HG03342 (cell line): ENCODE data around the gene TGM5.

Source experiments
- ATAC-seq: cut with Tn5 transposase; IDR thresholded peaks from one replicate; pipeline ENCODE4 v1.9.1; 2021; ENCODE audit warnings: mild to moderate bottlenecking, moderate library complexity; ENCODE audit not compliant: unreplicated experiment

Gene TGM5

DNA sequence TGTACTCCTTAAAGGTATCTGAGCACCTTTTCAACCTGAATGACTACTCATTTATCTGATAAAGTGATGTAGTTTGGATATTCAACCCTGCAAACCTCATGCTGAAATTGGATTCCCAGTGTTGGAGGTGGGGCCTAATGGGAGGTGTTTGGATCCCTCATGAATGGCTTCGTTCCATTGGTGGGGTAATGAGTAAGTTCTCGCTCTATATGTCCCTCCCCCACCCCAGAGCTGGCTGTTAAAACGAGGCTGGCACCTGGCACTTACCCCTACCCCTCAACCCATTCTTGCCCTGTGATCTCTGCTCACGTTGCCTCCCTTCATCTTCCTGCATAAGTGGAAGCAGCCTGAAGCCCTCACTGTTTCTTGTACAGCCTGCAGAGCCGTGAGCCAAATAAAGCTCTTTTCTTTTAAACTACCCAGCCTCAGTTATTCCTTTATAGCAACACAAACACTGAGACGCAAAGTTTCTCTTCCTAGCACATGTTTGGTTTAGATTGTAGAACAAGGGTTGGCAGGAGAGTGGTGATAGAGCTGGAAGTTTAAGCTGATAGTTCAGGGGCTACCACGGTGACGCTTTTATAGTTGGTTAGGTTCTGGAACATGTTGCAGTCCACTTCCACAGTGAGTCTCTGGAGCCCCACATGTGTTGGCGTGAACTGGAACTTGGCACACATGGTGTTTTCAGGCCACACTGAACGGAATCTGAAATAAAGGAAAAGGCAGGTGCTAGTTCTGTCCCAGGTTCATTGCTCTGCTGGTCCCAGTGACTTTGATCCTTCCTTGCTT lies 69.8 kb downstream of the TGM5 start:
- no peak for ATAC-seq

- no peak for ATAC-seq
Measured at GRCh38 chr15:43194795-43195194, 71.9 kb downstream of the TGM5 start.

DNA sequence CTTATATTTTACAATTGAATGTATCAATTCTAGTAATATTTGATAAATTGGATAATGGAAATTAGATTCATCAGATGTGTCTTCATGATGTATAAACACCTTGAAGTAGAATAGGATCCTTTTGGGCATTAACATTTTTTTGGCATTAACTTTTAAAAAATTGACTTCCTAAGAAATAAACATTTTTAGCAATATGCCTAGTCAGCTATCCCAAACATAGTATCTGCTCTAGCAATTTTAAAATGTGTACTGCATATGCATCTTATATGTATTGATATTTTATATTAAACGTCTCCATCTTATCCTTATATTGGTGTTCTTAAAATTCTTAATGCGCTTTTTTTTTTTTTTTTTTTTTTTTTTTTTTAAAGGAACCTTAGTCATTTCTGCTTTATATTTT lies 73.0 kb downstream of the TGM5 start:
- no peak for ATAC-seq

DNA sequence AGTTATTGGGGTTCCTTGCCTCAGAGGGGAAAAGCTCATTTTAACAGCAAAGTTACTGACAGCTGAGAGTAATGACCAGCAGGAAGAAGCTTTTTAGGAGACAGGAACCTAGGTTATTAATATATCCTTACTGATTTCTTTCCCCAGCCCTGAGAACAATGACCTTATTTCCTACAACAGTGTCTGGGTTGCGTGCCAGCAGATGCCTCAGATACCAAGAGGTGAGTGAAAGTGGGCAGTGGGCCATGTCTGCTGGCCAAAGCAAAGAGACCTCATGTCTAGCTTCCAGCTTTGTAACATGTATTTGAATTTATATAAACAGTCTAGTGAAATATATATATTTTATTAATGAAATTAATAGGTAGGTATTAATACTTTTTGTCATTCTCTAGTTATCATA lies 76.5 kb downstream of the TGM5 start:
- ATAC-seq, result no peak

DNA sequence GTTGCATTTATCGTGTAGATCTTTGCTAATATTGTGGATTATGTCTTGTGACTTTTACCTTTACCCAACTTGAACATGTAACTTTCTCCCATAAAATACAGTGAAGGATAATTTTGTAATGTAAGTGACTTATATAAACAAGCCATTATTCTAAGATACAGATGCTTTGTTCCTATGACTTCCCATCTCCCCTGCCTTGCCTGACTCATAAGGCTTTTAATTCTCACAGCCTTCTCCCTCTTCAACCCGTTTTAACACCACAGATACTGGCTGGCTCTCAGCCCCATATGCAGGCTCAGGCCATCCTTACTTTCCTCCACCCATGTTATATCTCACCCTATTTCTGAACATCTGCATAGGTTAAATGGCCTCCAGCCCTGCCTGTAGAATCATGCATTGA lies 77.4 kb downstream of the TGM5 start:
- no peak for ATAC-seq

DNA sequence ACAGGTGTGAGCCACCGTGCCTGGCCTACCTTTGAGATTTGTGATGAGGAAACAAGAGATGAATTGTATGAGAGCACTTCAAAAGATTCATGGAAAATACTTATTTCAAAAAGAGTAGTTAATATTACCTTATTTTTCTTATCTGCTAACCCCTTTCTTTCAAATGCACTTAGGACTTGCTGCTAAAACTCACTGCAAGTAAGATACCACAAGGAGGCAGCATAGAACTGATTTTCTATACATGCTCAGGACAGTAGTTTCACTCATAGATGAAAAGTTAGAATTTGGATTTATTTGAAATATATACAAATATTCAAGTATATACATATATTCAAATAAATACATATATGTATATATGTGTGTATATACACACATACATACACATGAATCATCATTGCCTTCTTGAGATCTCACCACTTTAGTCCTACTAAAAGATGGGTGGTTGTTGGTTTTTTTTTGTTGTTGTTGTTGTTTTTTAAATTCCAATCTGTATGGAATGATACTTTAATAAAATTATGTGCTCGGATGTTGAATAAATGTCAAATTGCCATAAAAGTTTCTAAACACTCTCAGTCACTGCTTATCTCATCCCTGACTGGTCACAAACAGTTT lies 79.1 kb downstream of the TGM5 start:
- ATAC-seq, result no peak

GRCh38 chr15:43186003-43186353 lies 80.8 kb downstream of the TGM5 start:
- peak; percentile 20 for ATAC-seq

- ATAC-seq, result peak; percentile 90
Measured at GRCh38 chr15:43185157-43186002, 81.3 kb downstream of the TGM5 start, which contains the start of gene CCNDBP1. TSS of gene CCNDBP1 (plus strand) at chr15:43185403. CDS start at chr15:43185499, 96 bp downstream.

GRCh38 chr15:43184407-43185124 lies 82.2 kb downstream of the TGM5 start:
- no peak for ATAC-seq

GRCh38 chr15:43183270-43183669 lies 83.5 kb downstream of the TGM5 start:
- no peak for ATAC-seq
